K562 (cell line): ENCODE results near the gene FGD6. TPM values are rescaled to one million over a fixed set of nuclear protein-coding genes. Genes with fewer than 3 reads are reported as not detected.

Source experiments
- ATF7 ChIP-seq: fragments of 450-650 bp; IDR thresholded peaks from 2 replicates; pipeline ENCODE4 v1.7.1; 2014; ENCODE audit warnings: mild to moderate bottlenecking, moderate library complexity
- BMI1 ChIP-seq: fragments of 150-350 bp; IDR thresholded peaks from 2 replicates; pipeline ENCODE4 v1.6.1; 2014; ENCODE audit warnings: low read length
- CBX3 ChIP-seq, 2 experiments: IDR thresholded peaks; 1 replicate in 1 of 2; 2 replicates in 1 of 2; pipeline ENCODE4 v1.6.1; 2012; ENCODE audit warnings: inconsistent platforms in 2 of 2, low read length in 2 of 2, borderline replicate concordance in 1 of 2, control low read depth in 1 of 2
- CREBBP ChIP-seq: IDR thresholded peaks from one replicate; pipeline ENCODE4 v1.6.1; 2012; ENCODE audit warnings: low read depth, mild to moderate bottlenecking, control low read depth, inconsistent platforms, low read length
- EP300 ChIP-seq: IDR thresholded peaks from 2 replicates; pipeline ENCODE4 v1.6.1; 2012; ENCODE audit warnings: low read length, improper control_type of control experiment
- EP400 ChIP-seq: fragments of 450-650 bp; IDR thresholded peaks from 2 replicates; pipeline ENCODE4 v1.6.1; 2017; ENCODE audit warnings: antibody characterized with exemption, mild to moderate bottlenecking, moderate library complexity
- GTF2B ChIP-seq: IDR thresholded peaks from 2 replicates; pipeline ENCODE4 v1.6.1; 2011; ENCODE audit not compliant: insufficient read length; ENCODE audit errors: extremely low read depth
- HCFC1 ChIP-seq: IDR thresholded peaks from 2 replicates; pipeline ENCODE4 v1.6.1; 2012; ENCODE audit warnings: low read depth, low read length, improper control_type of control experiment
- HDAC1 ChIP-seq, 2 experiments: fragments of 450-650 bp; IDR thresholded peaks; 2 replicates each; pipeline ENCODE4 v1.6.1; 2016 to 2017; ENCODE audit warnings: inconsistent platforms in 1 of 2, mild to moderate bottlenecking in 1 of 2, moderate library complexity in 1 of 2
- HDAC3 ChIP-seq: fragments of 450-650 bp; IDR thresholded peaks from 2 replicates; pipeline ENCODE4 v1.6.1; 2018; ENCODE audit warnings: borderline replicate concordance, mild to moderate bottlenecking, moderate library complexity; ENCODE audit not compliant: partially characterized antibody
- ID3 ChIP-seq, 2 experiments: fragments of 250-450 bp in 1 of 2; fragments of 450-650 bp in 1 of 2; sonication (Bioruptor Pico) in 1 of 2; IDR thresholded peaks; 2 replicates each; pipeline versions ENCODE4 v1.6.1 to v1.8.0; 2016 to 2021; ENCODE audit warnings: mild to moderate bottlenecking in 2 of 2, moderate library complexity in 2 of 2, missing compliant biosample characterization in 1 of 2, missing genetic modification characterization in 1 of 2
- MED1 ChIP-seq: sonication (generic); formaldehyde crosslinking; IDR thresholded peaks from 2 replicates; pipeline ENCODE4 v1.8.1; 2023; ENCODE audit warnings: missing genetic modification reagents, borderline replicate concordance
- MITF ChIP-seq: IDR thresholded peaks from 2 replicates; pipeline ENCODE4 v1.6.1; 2014; ENCODE audit warnings: antibody characterized with exemption
- MXD1 ChIP-seq: fragments of 250-450 bp; sonication (Bioruptor Pico); IDR thresholded peaks from 2 replicates; pipeline ENCODE4 v1.8.0; 2021; ENCODE audit warnings: borderline replicate concordance, mild to moderate bottlenecking, moderate library complexity; ENCODE audit not compliant: poor library complexity, severe bottlenecking
- NRF1 ChIP-seq, 2 experiments: fragments of 450-650 bp; IDR thresholded peaks in 1 of 2; conservative IDR thresholded peaks in 1 of 2; 2 replicates each; pipeline ENCODE4 v1.6.1; 2014; ENCODE audit warnings: mild to moderate bottlenecking in 2 of 2
- RFX7 ChIP-seq: fragments of 250-450 bp; sonication (Bioruptor Pico); IDR thresholded peaks from 2 replicates; pipeline ENCODE4 v1.5.1; 2021; ENCODE audit warnings: mild to moderate bottlenecking
- SNRNP70 ChIP-seq: fragments of 200-400 bp; formaldehyde crosslinking; optimal IDR thresholded peaks from 2 replicates; pipeline ENCODE3; 2017; ENCODE audit warnings: low read depth, low read length
- THAP7 ChIP-seq: fragments of 250-450 bp; sonication (Bioruptor Pico); IDR thresholded peaks from 2 replicates; pipeline ENCODE4 v1.5.0; 2021
- ZNF165 ChIP-seq: fragments of 250-450 bp; sonication (Bioruptor Pico); IDR thresholded peaks from 2 replicates; pipeline ENCODE4 v1.4.0; 2020; ENCODE audit warnings: borderline replicate concordance
- ZNF324 ChIP-seq: fragments of 250-450 bp; sonication (Bioruptor Pico); IDR thresholded peaks from 2 replicates; pipeline ENCODE4 v1.4.0; 2020; ENCODE audit warnings: mild to moderate bottlenecking
- ZNF347 ChIP-seq: fragments of 450-650 bp; formaldehyde crosslinking; IDR thresholded peaks from 2 replicates; pipeline ENCODE4 v1.4.0; 2020; ENCODE audit warnings: low read depth, mild to moderate bottlenecking, moderate library complexity
- ZNF384 ChIP-seq: IDR thresholded peaks from 2 replicates; pipeline ENCODE4 v1.6.1; 2012; ENCODE audit warnings: low read depth, low read length, improper control_type of control experiment
- ZNF431 ChIP-seq: sonication (generic); formaldehyde crosslinking; IDR thresholded peaks from 2 replicates; pipeline ENCODE4 v1.8.0; 2022; ENCODE audit warnings: mild to moderate bottlenecking, missing genetic modification reagents
- ZNF511 ChIP-seq: sonication (generic); formaldehyde crosslinking; IDR thresholded peaks from 2 replicates; pipeline ENCODE4 v1.8.0; 2022; ENCODE audit warnings: mild to moderate bottlenecking, missing genetic modification reagents
- ZNF589 ChIP-seq: fragments of 200-800 bp; sonication (Bioruptor generic); IDR thresholded peaks from 2 replicates; pipeline ENCODE4 v1.6.1; 2016; ENCODE audit warnings: low read depth, missing genetic modification characterization, missing compliant biosample characterization
- polyA plus RNA-seq, 8 experiments: library from polyadenylated mRNA; depleted of rRNA in 4 of 8; stranded (reverse) in 5 of 8; unstranded in 3 of 8; fragments of >200 nt; fragmentation: Nextera tagmentation in 2 of 8; fragmentation: Illumina TruSeq in 1 of 8; extraction: Ambion mirVana in 2 of 8; extraction: Trizol in 1 of 8; gene quantifications; 2 replicates each; pipeline versions ENCODE4 v1.2.1 to v1.2.3, GENCODE V29; 2011 to 2014; ENCODE audit warnings: inconsistent platforms in 1 of 8, missing spikeins in 1 of 8
- total RNA-seq, 7 experiments: library from RNA; depleted of rRNA in 6 of 7; stranded (reverse); fragments of >200 nt in 6 of 7; fragmentation: Illumina TruSeq in 2 of 7; extraction: Trizol in 2 of 7; gene quantifications; 2 replicates each; pipeline versions ENCODE4 v1.2.1 to v1.2.3, GENCODE V29; 2011 to 2021; ENCODE audit warnings: low replicate concordance in 1 of 7

FGD6 gene
- total and polyA plus RNA-seq, 9 of the 15 experiments (the other 6 are each of a cell fraction or from before 2014, with no cell fraction given) = 1.5 to 11.1 (median 5.8) TPM

GRCh38 chr12:95216711-95217376 is 423 bp downstream of the FGD6 start (continued):
- TF ChIP-seq CBX3 (IDR thresholded peaks at IDR 0.05; ENCODE audit: borderline replicate concordance in 1 of 2, low read length in 2 of 2) = no peak
- TF ChIP-seq ZNF511 (CRISPR knock-in tag) = peak; percentile 86
- TF ChIP-seq HDAC1 (IDR thresholded peaks at IDR 0.05) = peak in 1 of 2 experiments; percentile 65; a peak in 2 of 4 replicates
- no peak for TF ChIP-seq SNRNP70
- no peak for TF ChIP-seq ZNF165
- TF ChIP-seq NRF1 (conservative IDR thresholded peaks at IDR 0.05 in 1 of 2, IDR thresholded peaks at IDR 0.05 in 1 of 2) = no peak
- TF ChIP-seq ATF7 = no peak
- TF ChIP-seq HCFC1 = no peak
- 0 out of 2 replicates have a peak, but pooled peaks have one; percentile 6 for TF ChIP-seq MITF
- TF ChIP-seq MED1 (CRISPR knock-in tag) = no peak
- TF ChIP-seq MXD1 = no peak
- no peak for TF ChIP-seq HDAC3
- no peak for TF ChIP-seq ZNF589
- TF ChIP-seq ZNF431 = no peak; the same call in 1 of the 2 replicates
- TF ChIP-seq EP300 = no peak
- TF ChIP-seq RFX7 (CRISPR knock-in tag) = no peak
- no peak for TF ChIP-seq BMI1
- no peak for TF ChIP-seq ZNF384
- no peak for TF ChIP-seq THAP7 (CRISPR knock-in tag)
- no peak for TF ChIP-seq ID3 (CRISPR knock-in tag; IDR thresholded peaks at IDR 0.05)
- no peak for TF ChIP-seq ID3 (tag; IDR thresholded peaks at IDR 0.05)
- TF ChIP-seq CREBBP = no peak
- no peak for TF ChIP-seq ZNF347 (CRISPR knock-in tag)
- no peak for TF ChIP-seq ZNF324 (CRISPR knock-in tag)
- TF ChIP-seq EP400 = no peak
- no peak for TF ChIP-seq GTF2B
